H9 (cell line): ENCODE results near the gene CCDC180. TPM values are rescaled to one million over a fixed set of nuclear protein-coding genes. Genes with fewer than 3 reads are reported as not detected.

ENCODE experiments used
- DNase-seq: peaks from one replicate; pipeline ENCODE4 v3.0.0-alpha.2; 2017
- H2AFZ ChIP-seq: one replicate; pipeline ENCODE4 v1.6.1; 2013; ENCODE audit warnings: mild to moderate bottlenecking, low read length, control low read depth, moderate library complexity
- H2AK5ac ChIP-seq: 2 replicates; pipeline ENCODE4 v1.6.1; 2013; ENCODE audit warnings: low read length, control low read depth, mixed read lengths; ENCODE audit not compliant: insufficient read length
- H2BK120ac ChIP-seq: one replicate; pipeline ENCODE4 v1.6.1; 2013; ENCODE audit warnings: low read depth, mild to moderate bottlenecking, low read length, control low read depth, inconsistent platforms; ENCODE audit not compliant: poor library complexity, severe bottlenecking
- H2BK12ac ChIP-seq: 2 replicates; pipeline ENCODE4 v1.6.1; 2013; ENCODE audit warnings: low read length, control low read depth, mixed read lengths, low read depth; ENCODE audit not compliant: insufficient read length
- H2BK15ac ChIP-seq: 2 replicates; pipeline ENCODE4 v1.6.1; 2013; ENCODE audit warnings: low read depth, low read length, control low read depth
- H2BK20ac ChIP-seq: one replicate; pipeline ENCODE4 v1.6.1; 2013; ENCODE audit warnings: low read depth, mild to moderate bottlenecking, low read length, control low read depth, inconsistent platforms; ENCODE audit not compliant: poor library complexity, severe bottlenecking
- H2BK5ac ChIP-seq: 2 replicates; pipeline ENCODE4 v1.6.1; 2013; ENCODE audit warnings: low read length, control low read depth, mixed read lengths; ENCODE audit not compliant: insufficient read length
- H3K14ac ChIP-seq: 2 replicates; pipeline ENCODE4 v1.6.1; 2013; ENCODE audit warnings: low read length, control low read depth; ENCODE audit not compliant: insufficient read depth
- H3K18ac ChIP-seq: 2 replicates; pipeline ENCODE4 v1.6.1; 2013; ENCODE audit warnings: low read depth, mild to moderate bottlenecking, mixed read lengths, low read length, control low read depth; ENCODE audit not compliant: insufficient read length
- H3K23ac ChIP-seq: 2 replicates; pipeline ENCODE4 v1.6.1; 2013; ENCODE audit warnings: low read length, control low read depth, mixed read lengths, low read depth; ENCODE audit not compliant: insufficient read length
- H3K23me2 ChIP-seq: 2 replicates; pipeline ENCODE4 v1.6.1; 2013; ENCODE audit warnings: low read depth, mild to moderate bottlenecking, mixed read lengths, low read length, control low read depth; ENCODE audit not compliant: insufficient read length, poor library complexity, severe bottlenecking
- H3K27ac ChIP-seq: 2 replicates; pipeline ENCODE4 v1.5.1; 2013; ENCODE audit warnings: low read length, control low read depth, mixed read lengths, low read depth; ENCODE audit not compliant: insufficient read length
- H3K27me3 ChIP-seq: 2 replicates; pipeline ENCODE4 v1.6.1; 2013; ENCODE audit warnings: low read length, control low read depth, inconsistent platforms; ENCODE audit not compliant: insufficient read depth
- H3K4ac ChIP-seq: 2 replicates; pipeline ENCODE4 v1.6.1; 2013; ENCODE audit warnings: low read depth, mild to moderate bottlenecking, control low read depth, inconsistent platforms, low read length, moderate library complexity
- H3K4me1 ChIP-seq: 2 replicates; pipeline ENCODE4 v1.6.1; 2013; ENCODE audit warnings: low read length, control low read depth, inconsistent platforms; ENCODE audit not compliant: insufficient read depth
- H3K4me2 ChIP-seq: 2 replicates; pipeline ENCODE4 v1.6.1; 2013; ENCODE audit warnings: low read length, control low read depth, mixed read lengths; ENCODE audit not compliant: insufficient read length, insufficient read depth
- H3K56ac ChIP-seq: 2 replicates; pipeline ENCODE4 v1.6.1; 2013; ENCODE audit warnings: low read depth, mild to moderate bottlenecking, mixed read lengths, low read length, control low read depth; ENCODE audit not compliant: insufficient read length
- H3K79me1 ChIP-seq: 2 replicates; pipeline ENCODE4 v1.6.1; 2013; ENCODE audit warnings: low read depth, mild to moderate bottlenecking, moderate library complexity, low read length, control low read depth, inconsistent platforms; ENCODE audit not compliant: insufficient read depth, poor library complexity, severe bottlenecking
- H3K79me2 ChIP-seq: 2 replicates; pipeline ENCODE4 v1.6.1; 2013; ENCODE audit warnings: low read length, control low read depth, inconsistent platforms; ENCODE audit not compliant: insufficient read depth
- H3K9ac ChIP-seq: 2 replicates; pipeline ENCODE4 v1.6.1; 2013; ENCODE audit warnings: low read length, control low read depth, mixed read lengths; ENCODE audit not compliant: insufficient read length; ENCODE audit errors: extremely low read depth
- H3K9me3 ChIP-seq: one replicate; pipeline ENCODE4 v1.6.1; 2013; ENCODE audit warnings: low read depth, low read length, inconsistent platforms; ENCODE audit not compliant: control insufficient read depth
- H3T11ph ChIP-seq: one replicate; pipeline ENCODE4 v1.6.1; 2013; ENCODE audit warnings: mild to moderate bottlenecking, low read length, control low read depth, inconsistent platforms
- H4K20me1 ChIP-seq: one replicate; pipeline ENCODE4 v1.6.1; 2013; ENCODE audit not compliant: control insufficient read depth, insufficient read length, insufficient read depth
- H4K5ac ChIP-seq: 2 replicates; pipeline ENCODE4 v1.6.1; 2013; ENCODE audit warnings: low read depth, mild to moderate bottlenecking, mixed read lengths, low read length, control low read depth; ENCODE audit not compliant: insufficient read length
- H4K8ac ChIP-seq: replicated peaks from 2 replicates; pipeline ENCODE4 v1.6.1; 2013; ENCODE audit warnings: low read length, control low read depth, mixed read lengths, low read depth; ENCODE audit not compliant: insufficient read length
- H4K91ac ChIP-seq: 2 replicates; pipeline ENCODE4 v1.6.1; 2013; ENCODE audit warnings: low read depth, mild to moderate bottlenecking, moderate library complexity, mixed read lengths, low read length, control low read depth; ENCODE audit not compliant: insufficient read length
- H3K27ac Mint-ChIP-seq, 3 experiments: 2 replicates in 2 of 3; 3 replicates in 1 of 3; pipeline ENCODE4 v1.8.0; 2020 to 2021; ENCODE audit warnings: mixed read lengths in 3 of 3, mild to moderate bottlenecking in 1 of 3, moderate library complexity in 1 of 3
- H3K27me3 Mint-ChIP-seq: 2 replicates; pipeline ENCODE4 v1.8.0; 2021; ENCODE audit warnings: low read depth, mild to moderate bottlenecking, moderate library complexity, mixed read lengths
- H3K36me3 Mint-ChIP-seq, 3 experiments: 2 replicates in 2 of 3; 3 replicates in 1 of 3; pipeline ENCODE4 v1.8.0; 2020 to 2021; ENCODE audit warnings: low read depth in 3 of 3, mixed read lengths in 3 of 3; ENCODE audit not compliant: insufficient read depth in 1 of 3
- H3K4me1 Mint-ChIP-seq, 2 experiments: 2 replicates each; pipeline ENCODE4 v1.8.0; 2020; ENCODE audit warnings: mixed read lengths in 2 of 2
- H3K4me3 Mint-ChIP-seq, 2 experiments: 2 replicates in 1 of 2; 3 replicates in 1 of 2; pipeline ENCODE4 v1.8.0; 2020 to 2021; ENCODE audit warnings: mild to moderate bottlenecking in 2 of 2, mixed read lengths in 2 of 2, moderate library complexity in 1 of 2
- H3K9me3 Mint-ChIP-seq, 2 experiments: 2 replicates in 1 of 2; 3 replicates in 1 of 2; pipeline ENCODE4 v1.8.0; 2020; ENCODE audit warnings: mild to moderate bottlenecking in 2 of 2, mixed read lengths in 2 of 2, moderate library complexity in 1 of 2
- WGBS: extraction: QIAGEN DNeasy Blood & Tissue Kit; methylation state at CpG from one replicate; pipeline ENCODE4 v1.1.7; 2013; ENCODE audit warnings: missing lambda C conversion rate, low lambda C conversion rate, mixed read lengths; ENCODE audit not compliant: insufficient read length; ENCODE audit errors: extremely low coverage; 5-methylcytosine and 5-hydroxymethylcytosine counted together
- total RNA-seq: library from RNA; stranded (reverse); gene quantifications from 2 replicates; pipeline ENCODE4 v1.2.1, GENCODE V29; 2021
- TF ChIP-seq, protein P1 (sequence below): fragments of 200-600 bp; sonication (generic); conservative IDR thresholded peaks from 3 replicates; pipeline ENCODE4 v1.8.0; 2021; ENCODE audit warnings: antibody characterized with exemption, mild to moderate bottlenecking

The CCDC180 gene
- total RNA-seq, 1 experiment from 2014 or later, result 5.9 TPM

DNA sequence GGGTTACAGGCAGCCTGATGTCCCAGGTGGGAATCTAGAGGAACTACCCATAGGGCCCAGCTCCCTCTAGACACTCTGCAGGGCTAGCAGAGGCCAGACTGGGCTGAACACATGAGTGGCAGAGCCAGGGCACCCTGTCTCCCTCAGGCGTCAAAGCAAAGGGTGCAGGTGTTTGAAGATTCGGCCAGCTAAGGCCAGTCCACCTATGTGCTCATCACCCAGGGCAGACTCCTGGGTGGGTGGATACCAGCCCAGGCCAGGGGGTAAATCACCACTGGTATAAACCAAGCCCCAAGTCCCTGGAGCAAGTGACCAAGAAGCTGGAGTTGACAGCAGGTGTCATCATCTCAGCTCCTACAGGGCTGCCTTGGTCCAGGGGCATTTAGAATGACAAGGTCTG lies 3.4 kb downstream of the CCDC180 start:
- WGBS, result no CpG with 5 or more reads among the region's 2 CpGs
- Histone ChIP-seq H3K23me2 (no peaks in the 10 kb centered on the region), H3T11ph (no peak overlapping the region), H3K4me2 (no peak overlapping the region), H2BK120ac (no peak overlapping the region), H3K4me1 (no peaks in the 10 kb centered on the region), H2BK5ac (no peak overlapping the region), H2AK5ac (no peak overlapping the region), H3K4ac (no peak overlapping the region), H3K23ac (no peak overlapping the region), H3K18ac (no peak overlapping the region), H3K79me2 (no peaks in the 10 kb centered on the region), H4K20me1 (no peaks in the 10 kb centered on the region), H2AFZ (no peak overlapping the region), H3K9ac (no peak overlapping the region), H3K27ac (no peak overlapping the region), H2BK12ac (no peak overlapping the region), H3K27me3 (no peaks in the 10 kb centered on the region), H3K56ac (no peak overlapping the region), H4K91ac (no peak overlapping the region), H3K14ac (no peak overlapping the region), H2BK15ac (no peak overlapping the region), H3K9me3 (no peaks in the 10 kb centered on the region), H3K79me1 (no peaks in the 10 kb centered on the region), H2BK20ac (no peak overlapping the region), H4K8ac (no peak overlapping the region), H4K5ac (no peak overlapping the region)
- Mint-ChIP-seq H3K4me1 (peaks cover 7 to 11% of the 10 kb centered on the region in 2 experiments), H3K27ac (no peak overlapping the region), H3K36me3 (peaks cover 5 to 30% (median 28%) of the 10 kb centered on the region in 3 experiments; a peak in 6 of 7 replicates), H3K27me3 (0 out of 2 replicates have a peak, but pooled peaks cover 1% of the 10 kb centered on the region), H3K9me3 (no peaks in the 10 kb centered on the region; a peak in 1 of 5 replicates), H3K4me3 (no peak overlapping the region)
- no peak for DNase-seq
- TF ChIP-seq, protein P1, sequence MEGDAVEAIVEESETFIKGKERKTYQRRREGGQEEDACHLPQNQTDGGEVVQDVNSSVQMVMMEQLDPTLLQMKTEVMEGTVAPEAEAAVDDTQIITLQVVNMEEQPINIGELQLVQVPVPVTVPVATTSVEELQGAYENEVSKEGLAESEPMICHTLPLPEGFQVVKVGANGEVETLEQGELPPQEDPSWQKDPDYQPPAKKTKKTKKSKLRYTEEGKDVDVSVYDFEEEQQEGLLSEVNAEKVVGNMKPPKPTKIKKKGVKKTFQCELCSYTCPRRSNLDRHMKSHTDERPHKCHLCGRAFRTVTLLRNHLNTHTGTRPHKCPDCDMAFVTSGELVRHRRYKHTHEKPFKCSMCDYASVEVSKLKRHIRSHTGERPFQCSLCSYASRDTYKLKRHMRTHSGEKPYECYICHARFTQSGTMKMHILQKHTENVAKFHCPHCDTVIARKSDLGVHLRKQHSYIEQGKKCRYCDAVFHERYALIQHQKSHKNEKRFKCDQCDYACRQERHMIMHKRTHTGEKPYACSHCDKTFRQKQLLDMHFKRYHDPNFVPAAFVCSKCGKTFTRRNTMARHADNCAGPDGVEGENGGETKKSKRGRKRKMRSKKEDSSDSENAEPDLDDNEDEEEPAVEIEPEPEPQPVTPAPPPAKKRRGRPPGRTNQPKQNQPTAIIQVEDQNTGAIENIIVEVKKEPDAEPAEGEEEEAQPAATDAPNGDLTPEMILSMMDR, result no peak
